Endothelial cell of umbilical vein (primary cell): ENCODE data around the gene TMEM150C. TPM values are rescaled to one million over a fixed set of nuclear protein-coding genes. Genes with fewer than 3 reads are reported as not detected.

Source experiments
- BruUV-seq: library from RNA; stranded (reverse); fragments of 400-500 nt; replicated peaks from 2 replicates; lab custom pipeline; 2021; lab: Mats Ljungman, UMichigan
- CTCF ChIA-PET: fragments of 300-600, 350-600 bp; sonication (Branson Sonifier 250); formaldehyde crosslinking; loops from one replicate; lab custom pipeline; 2021; ENCODE audit warnings: antibody characterized with exemption, inconsistent platforms; lab: Charles Lee
- POLR2A ChIA-PET: fragments of 300-600, 350-600 bp; sonication (Branson Sonifier 250); formaldehyde crosslinking; loops from one replicate; lab custom pipeline; 2021; ENCODE audit warnings: antibody characterized with exemption, inconsistent platforms; lab: Charles Lee
- DNase-seq: peaks from one replicate; pipeline ENCODE4 v3.0.0-alpha.2; 2011; ENCODE audit warnings: low read depth, low spot score
- FAIRE-seq: peaks from 2 replicates; lab custom pipeline; 2011; peaks lifted over from hg19 to GRCh38; lab: Jason Lieb, UNC
- H2AFZ ChIP-seq: 2 replicates; pipeline ENCODE4 v1.6.0; 2012; ENCODE audit warnings: low read depth, low read length, control low read depth, inconsistent platforms
- H3K27ac ChIP-seq: 2 replicates; pipeline ENCODE4 v1.5.1; 2011; ENCODE audit warnings: low read depth, mild to moderate bottlenecking, control low read depth, low read length, moderate library complexity; ENCODE audit not compliant: insufficient read depth
- H3K27me3 ChIP-seq, 2 experiments: 2 replicates each; pipeline versions ENCODE4 v1.6.0 to v1.6.1; 2011; ENCODE audit warnings: low read length in 2 of 2, mixed read lengths in 1 of 2; ENCODE audit not compliant: control insufficient read depth in 2 of 2, insufficient read depth in 2 of 2
- H3K36me3 ChIP-seq, 2 experiments: 2 replicates in 1 of 2; 3 replicates in 1 of 2; pipeline ENCODE4 v1.5.1; 2011; ENCODE audit warnings: low read length in 2 of 2, mild to moderate bottlenecking in 1 of 2, moderate library complexity in 1 of 2; ENCODE audit not compliant: control insufficient read depth in 2 of 2, insufficient read depth in 2 of 2; ENCODE audit errors: extremely low read depth in 1 of 2
- H3K4me1 ChIP-seq: 3 replicates; pipeline ENCODE4 v1.5.1; 2011; ENCODE audit warnings: mild to moderate bottlenecking, low read length; ENCODE audit not compliant: control insufficient read depth, insufficient read depth; ENCODE audit errors: extremely low read depth
- H3K4me2 ChIP-seq: 2 replicates; pipeline ENCODE4 v1.6.1; 2011; ENCODE audit warnings: low read length, control low read depth, mixed read lengths; ENCODE audit not compliant: insufficient read depth
- H3K4me3 ChIP-seq, 3 experiments: fragments of 200-600 bp in 1 of 3; sonication (generic), shearing (Covaris generic) in 1 of 3; replicated peaks in 1 of 3; 2 replicates each; pipeline ENCODE4 v1.5.1; 2011 to 2016; ENCODE audit warnings: control low read depth in 3 of 3, low read length in 3 of 3, mild to moderate bottlenecking in 2 of 3, inconsistent platforms in 1 of 3, low read depth in 1 of 3, moderate library complexity in 1 of 3; ENCODE audit not compliant: insufficient read depth in 1 of 3
- H3K79me2 ChIP-seq: 2 replicates; pipeline ENCODE4 v1.6.0; 2012; ENCODE audit warnings: low read length, inconsistent platforms; ENCODE audit not compliant: control insufficient read depth, insufficient read depth
- H3K9ac ChIP-seq: replicated peaks from 2 replicates; pipeline ENCODE3; 2011; ENCODE audit warnings: low read length, control low read depth; ENCODE audit not compliant: insufficient read depth; ENCODE audit errors: extremely low read depth
- H3K9me1 ChIP-seq: replicated peaks from 3 replicates; pipeline ENCODE4 v1.6.0; 2011; ENCODE audit warnings: mild to moderate bottlenecking, low read length; ENCODE audit not compliant: control insufficient read depth, insufficient read depth; ENCODE audit errors: extremely low read depth
- H3K9me3 ChIP-seq: replicated peaks from 2 replicates; pipeline ENCODE4 v1.5.1; 2012; ENCODE audit warnings: low read length, inconsistent platforms; ENCODE audit not compliant: control insufficient read depth, insufficient read depth
- H4K20me1 ChIP-seq: replicated peaks from 2 replicates; pipeline ENCODE3; 2011; ENCODE audit warnings: mild to moderate bottlenecking, low read length; ENCODE audit not compliant: control insufficient read depth, insufficient read depth; ENCODE audit errors: extremely low read depth
- CTCF ChIP-seq, 2 donors: IDR thresholded peaks; 1 replicate in 1 of 2; 2 replicates in 1 of 2; pipeline ENCODE4 v1.5.1; 2011; ENCODE audit warnings: low read length in 2 of 2, mild to moderate bottlenecking in 2 of 2, moderate library complexity in 2 of 2, control low read depth in 1 of 2, inconsistent platforms in 1 of 2, low read depth in 1 of 2; ENCODE audit not compliant: insufficient read depth in 1 of 2; ENCODE audit errors: extremely low read depth in 1 of 2
- EZH2 ChIP-seq: IDR thresholded peaks from 2 replicates; pipeline ENCODE4 v1.6.1; 2012; ENCODE audit warnings: borderline replicate concordance, low read depth, mild to moderate bottlenecking, moderate library complexity, low read length, inconsistent platforms; ENCODE audit not compliant: severe bottlenecking
- FOS ChIP-seq: IDR thresholded peaks from 2 replicates; pipeline ENCODE4 v1.6.1; 2011; ENCODE audit warnings: mild to moderate bottlenecking, low read length, moderate library complexity, borderline replicate concordance; ENCODE audit not compliant: insufficient read depth
- GATA2 ChIP-seq: IDR thresholded peaks from 2 replicates; pipeline ENCODE4 v1.7.0; 2011; ENCODE audit warnings: low read depth, mild to moderate bottlenecking, moderate library complexity, mixed read lengths, low read length; ENCODE audit not compliant: insufficient read length, insufficient read depth
- JUN ChIP-seq: IDR thresholded peaks from 2 replicates; pipeline ENCODE4 v1.6.1; 2011; ENCODE audit warnings: borderline replicate concordance, low read depth; ENCODE audit not compliant: insufficient read length, insufficient read depth
- MYC ChIP-seq: IDR thresholded peaks from one replicate; pipeline ENCODE4 v1.6.1; 2011; ENCODE audit warnings: mild to moderate bottlenecking, low read depth, low read length
- POLR2A ChIP-seq: IDR thresholded peaks from 2 replicates; pipeline ENCODE4 v1.6.1; 2012; ENCODE audit warnings: low read depth, mild to moderate bottlenecking, control low read depth, low read length
- POLR2AphosphoS5 ChIP-seq: IDR thresholded peaks from 2 replicates; pipeline ENCODE4 v1.6.1; 2012; ENCODE audit warnings: low read depth, mild to moderate bottlenecking, control low read depth, low read length, moderate library complexity; ENCODE audit not compliant: insufficient read depth
- dilution Hi-C: fragments of 300-500 bp; cut with MboI; formaldehyde crosslinking; loops from one replicate; pipeline ENCODE4 v1.15.0; 2019; ENCODE audit warnings: low sequenced_read_pairs; ENCODE audit not compliant: extremely low pct_ligation_motif_present
- intact Hi-C: fragments of 100-400 bp; cut with micrococcal nuclease; formaldehyde crosslinking; loops from one replicate; pipeline ENCODE4 v1.10.0; 2022
- polyA plus RNA-seq, 4 experiments: library from polyadenylated mRNA; depleted of rRNA in 3 of 4; stranded (reverse) in 3 of 4; unstranded in 1 of 4; fragments of >200 nt; gene quantifications; 2 replicates each; pipeline versions ENCODE4 v1.2.1 to v1.2.3, GENCODE V29; 2011 to 2012; ENCODE audit warnings: missing spikeins in 1 of 4
- total RNA-seq: library from RNA; stranded (reverse); gene quantifications from 2 replicates; pipeline ENCODE4 v1.2.3, GENCODE V29; 2021
- TF ChIP-seq, protein P1 (sequence below): IDR thresholded peaks from 2 replicates; pipeline ENCODE4 v1.6.1; 2011; ENCODE audit not compliant: insufficient read depth, insufficient read length

The TMEM150C gene
- total and polyA plus RNA-seq, 2 donors (not counting 3 experiments of a cell fraction or from before 2014, with no cell fraction given), result 4.1 to 6.6 TPM

- H3K79me2 ChIP-seq, result peaks cover 94% of the 10 kb centered on the region
- intact Hi-C loops, result no loop called here
- no peak for DNase-seq
- H3K4me3 ChIP-seq, result no peak overlapping the region
- ChIA-PET CTCF (interaction anchor here (0.7 to 2.5 kb wide), 2 partner anchors 8 to 25 kb away, joined by 4 to 10 read pairs; no protein-coding TSS in a partner anchor), POLR2A (interaction anchor here (1.7 kb wide), 1 partner anchor 8 kb away, joined by 5 read pairs; no protein-coding TSS in a partner anchor)
- no peak for TF ChIP-seq POLR2A
- TF ChIP-seq, protein P1, sequence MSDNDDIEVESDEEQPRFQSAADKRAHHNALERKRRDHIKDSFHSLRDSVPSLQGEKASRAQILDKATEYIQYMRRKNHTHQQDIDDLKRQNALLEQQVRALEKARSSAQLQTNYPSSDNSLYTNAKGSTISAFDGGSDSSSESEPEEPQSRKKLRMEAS, result no peak
- no peak for TF ChIP-seq POLR2AphosphoS5
- TF ChIP-seq MYC, result no peak
- TF ChIP-seq JUN, result no peak
- TF ChIP-seq FOS, result no peak
- no peak for TF ChIP-seq GATA2
- no peak for TF ChIP-seq CTCF (IDR thresholded peaks at IDR 0.05; ENCODE audit: extremely low read depth in 1 of 2, insufficient read depth in 1 of 2, low read depth in 1 of 2, low read length in 2 of 2)
- no peak for TF ChIP-seq EZH2
- H3K27me3 ChIP-seq, result no peaks in the 10 kb centered on the region
- no peak overlapping the region for H3K9ac ChIP-seq
- no peaks in the 10 kb centered on the region for H3K4me1 ChIP-seq
- no peak overlapping the region for H3K4me2 ChIP-seq
- no peak for FAIRE-seq
- H4K20me1 ChIP-seq, result peaks cover 4% of the 10 kb centered on the region
- no TSS peak for BruUV-seq
- H3K27ac ChIP-seq, result no peak overlapping the region
- H3K36me3 ChIP-seq, result no peaks in the 10 kb centered on the region
- no peak overlapping the region for H2AFZ ChIP-seq
- peaks cover 3% of the 10 kb centered on the region for H3K9me1 ChIP-seq
- H3K9me3 ChIP-seq, result no peaks in the 10 kb centered on the region
- dilution Hi-C loops, result no loop called here
Observed at GRCh38 chr4:82437285-82438005, 124.3 kb downstream of the TMEM150C start.
